Ishikawa (cell line): ENCODE data around the gene CCL11.

Source experiments
- CEBPB ChIP-seq: IDR thresholded peaks from 2 replicates; pipeline ENCODE4 v1.6.1; 2012
- CREB1 ChIP-seq: IDR thresholded peaks from 2 replicates; pipeline ENCODE4 v1.6.1; 2012; ENCODE audit warnings: low read depth
- EGR1 ChIP-seq: IDR thresholded peaks from 2 replicates; pipeline ENCODE4 v1.6.1; 2012
- EP300 ChIP-seq: IDR thresholded peaks from 2 replicates; pipeline ENCODE4 v1.6.1; 2012; ENCODE audit warnings: borderline replicate concordance
- FOXM1 ChIP-seq: IDR thresholded peaks from 2 replicates; pipeline ENCODE4 v1.6.1; 2012; ENCODE audit warnings: low read depth, borderline replicate concordance
- RAD21 ChIP-seq: IDR thresholded peaks from 2 replicates; pipeline ENCODE4 v1.6.1; 2012; ENCODE audit warnings: low read depth
- TAF1 ChIP-seq: IDR thresholded peaks from 2 replicates; pipeline ENCODE4 v1.6.1; 2012; ENCODE audit warnings: low read depth, mild to moderate bottlenecking
- TCF12 ChIP-seq: IDR thresholded peaks from 2 replicates; pipeline ENCODE4 v1.6.1; 2012; ENCODE audit warnings: low read depth
- TEAD4 ChIP-seq: IDR thresholded peaks from 2 replicates; pipeline ENCODE4 v1.6.1; 2012
- YY1 ChIP-seq: IDR thresholded peaks from 2 replicates; pipeline ENCODE4 v1.6.1; 2012; ENCODE audit warnings: low read depth
- ZBTB7A ChIP-seq: IDR thresholded peaks from 2 replicates; pipeline ENCODE4 v1.6.1; 2012; ENCODE audit warnings: low read depth
- TF ChIP-seq, protein P1 (sequence below): IDR thresholded peaks from 2 replicates; pipeline ENCODE4 v1.6.1; 2012; ENCODE audit warnings: low read depth, mild to moderate bottlenecking
- TF ChIP-seq, protein P2 (sequence below): IDR thresholded peaks from 2 replicates; pipeline ENCODE4 v1.6.1; 2012
- TF ChIP-seq, protein P3 (sequence below): IDR thresholded peaks from 2 replicates; pipeline ENCODE4 v1.6.1; 2012

DNA sequence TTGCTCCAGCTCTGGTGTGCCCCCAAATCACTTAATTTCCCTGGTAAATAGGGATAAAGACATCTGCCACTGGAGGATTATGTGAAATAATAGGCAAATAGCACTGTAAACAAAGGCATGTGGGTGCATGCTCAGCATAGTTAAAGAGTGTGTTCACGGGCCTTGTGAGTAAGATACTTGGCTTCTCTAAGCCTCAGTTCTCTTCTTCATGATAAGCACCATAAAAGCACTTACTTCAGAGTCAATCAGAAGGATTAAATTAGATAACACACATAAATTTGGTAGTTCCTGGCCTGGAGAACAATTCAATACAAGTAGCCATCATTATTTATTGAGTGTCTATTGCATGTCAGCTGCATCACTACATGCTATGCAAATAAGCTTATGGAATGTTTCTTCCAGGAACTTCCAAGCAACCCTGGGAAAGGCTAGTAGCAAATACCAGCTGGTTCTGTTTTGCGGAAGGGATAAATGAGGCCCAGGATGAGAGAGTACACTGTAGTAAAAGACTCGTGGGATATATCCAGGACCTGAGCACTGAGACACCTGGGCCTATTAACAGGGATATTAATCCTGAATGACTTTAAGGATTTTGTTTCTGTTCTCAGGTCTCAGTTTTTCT, 14.5 kb downstream of the CCL11 start:
- TF ChIP-seq EGR1 (no peak), EP300 (no peak), YY1 (no peak), TAF1 (no peak), ZBTB7A (no peak), RAD21 (no peak), CEBPB (no peak), TCF12 (no peak), FOXM1 (no peak), TEAD4 (no peak), CREB1 (no peak)
- TF ChIP-seq, protein P1, sequence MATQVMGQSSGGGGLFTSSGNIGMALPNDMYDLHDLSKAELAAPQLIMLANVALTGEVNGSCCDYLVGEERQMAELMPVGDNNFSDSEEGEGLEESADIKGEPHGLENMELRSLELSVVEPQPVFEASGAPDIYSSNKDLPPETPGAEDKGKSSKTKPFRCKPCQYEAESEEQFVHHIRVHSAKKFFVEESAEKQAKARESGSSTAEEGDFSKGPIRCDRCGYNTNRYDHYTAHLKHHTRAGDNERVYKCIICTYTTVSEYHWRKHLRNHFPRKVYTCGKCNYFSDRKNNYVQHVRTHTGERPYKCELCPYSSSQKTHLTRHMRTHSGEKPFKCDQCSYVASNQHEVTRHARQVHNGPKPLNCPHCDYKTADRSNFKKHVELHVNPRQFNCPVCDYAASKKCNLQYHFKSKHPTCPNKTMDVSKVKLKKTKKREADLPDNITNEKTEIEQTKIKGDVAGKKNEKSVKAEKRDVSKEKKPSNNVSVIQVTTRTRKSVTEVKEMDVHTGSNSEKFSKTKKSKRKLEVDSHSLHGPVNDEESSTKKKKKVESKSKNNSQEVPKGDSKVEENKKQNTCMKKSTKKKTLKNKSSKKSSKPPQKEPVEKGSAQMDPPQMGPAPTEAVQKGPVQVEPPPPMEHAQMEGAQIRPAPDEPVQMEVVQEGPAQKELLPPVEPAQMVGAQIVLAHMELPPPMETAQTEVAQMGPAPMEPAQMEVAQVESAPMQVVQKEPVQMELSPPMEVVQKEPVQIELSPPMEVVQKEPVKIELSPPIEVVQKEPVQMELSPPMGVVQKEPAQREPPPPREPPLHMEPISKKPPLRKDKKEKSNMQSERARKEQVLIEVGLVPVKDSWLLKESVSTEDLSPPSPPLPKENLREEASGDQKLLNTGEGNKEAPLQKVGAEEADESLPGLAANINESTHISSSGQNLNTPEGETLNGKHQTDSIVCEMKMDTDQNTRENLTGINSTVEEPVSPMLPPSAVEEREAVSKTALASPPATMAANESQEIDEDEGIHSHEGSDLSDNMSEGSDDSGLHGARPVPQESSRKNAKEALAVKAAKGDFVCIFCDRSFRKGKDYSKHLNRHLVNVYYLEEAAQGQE: no peak
- TF ChIP-seq, protein P2, sequence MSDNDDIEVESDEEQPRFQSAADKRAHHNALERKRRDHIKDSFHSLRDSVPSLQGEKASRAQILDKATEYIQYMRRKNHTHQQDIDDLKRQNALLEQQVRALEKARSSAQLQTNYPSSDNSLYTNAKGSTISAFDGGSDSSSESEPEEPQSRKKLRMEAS: no peak
- TF ChIP-seq, protein P3, sequence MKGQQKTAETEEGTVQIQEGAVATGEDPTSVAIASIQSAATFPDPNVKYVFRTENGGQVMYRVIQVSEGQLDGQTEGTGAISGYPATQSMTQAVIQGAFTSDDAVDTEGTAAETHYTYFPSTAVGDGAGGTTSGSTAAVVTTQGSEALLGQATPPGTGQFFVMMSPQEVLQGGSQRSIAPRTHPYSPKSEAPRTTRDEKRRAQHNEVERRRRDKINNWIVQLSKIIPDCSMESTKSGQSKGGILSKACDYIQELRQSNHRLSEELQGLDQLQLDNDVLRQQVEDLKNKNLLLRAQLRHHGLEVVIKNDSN: no peak
